HG03097 (cell line): ENCODE data around the gene KIAA0930.
"Not testable (repeated sequence)": the region's sequence is repeated elsewhere in the genome, so short reads cannot be mapped to it uniquely, and the experiment has no call there.

Experiments used
- ATAC-seq: cut with Tn5 transposase; IDR thresholded peaks from one replicate; pipeline ENCODE4 v1.9.1; 2021; ENCODE audit not compliant: unreplicated experiment, low FRiP score

KIAA0930 gene

DNA sequence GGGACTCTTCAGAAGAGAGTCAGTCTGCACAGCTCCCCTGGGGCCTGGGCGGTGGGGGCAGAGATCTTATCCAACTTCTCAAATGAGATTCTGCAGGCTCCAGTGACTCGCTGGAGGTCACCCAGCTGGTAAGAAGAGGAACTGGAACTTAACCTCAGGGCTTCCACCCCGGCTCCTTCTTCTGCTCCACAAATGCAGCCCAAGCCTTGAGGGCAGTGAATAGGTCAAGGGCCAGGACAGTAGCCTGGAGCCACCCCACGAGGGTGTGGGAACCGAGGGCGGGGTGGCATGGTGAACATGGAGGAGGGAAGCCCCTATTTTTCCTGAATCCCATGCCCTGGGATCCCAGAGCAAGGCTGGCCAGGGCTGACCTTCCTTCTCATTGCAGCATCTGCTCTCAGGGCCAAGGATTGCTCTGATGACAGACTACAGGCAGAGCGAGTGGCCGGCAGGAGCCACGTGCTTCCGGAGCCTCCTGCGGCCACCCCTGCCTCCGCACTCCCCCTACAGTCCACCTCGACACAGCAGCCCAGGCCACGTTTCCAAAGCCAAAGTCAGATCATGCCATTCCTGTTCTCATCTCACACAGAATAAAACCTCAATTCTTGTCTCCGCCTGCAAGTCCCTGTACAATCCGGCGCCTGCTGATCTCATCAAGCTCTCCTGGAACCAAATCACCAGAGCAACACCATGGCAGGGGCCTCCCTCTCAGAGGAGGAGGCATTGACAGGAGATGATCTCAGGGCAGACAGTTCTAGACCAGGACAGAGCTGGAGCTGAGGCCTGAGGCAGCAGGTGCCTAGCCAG is 23.0 kb upstream of the KIAA0930 start:
- peak; percentile 77 for ATAC-seq

DNA sequence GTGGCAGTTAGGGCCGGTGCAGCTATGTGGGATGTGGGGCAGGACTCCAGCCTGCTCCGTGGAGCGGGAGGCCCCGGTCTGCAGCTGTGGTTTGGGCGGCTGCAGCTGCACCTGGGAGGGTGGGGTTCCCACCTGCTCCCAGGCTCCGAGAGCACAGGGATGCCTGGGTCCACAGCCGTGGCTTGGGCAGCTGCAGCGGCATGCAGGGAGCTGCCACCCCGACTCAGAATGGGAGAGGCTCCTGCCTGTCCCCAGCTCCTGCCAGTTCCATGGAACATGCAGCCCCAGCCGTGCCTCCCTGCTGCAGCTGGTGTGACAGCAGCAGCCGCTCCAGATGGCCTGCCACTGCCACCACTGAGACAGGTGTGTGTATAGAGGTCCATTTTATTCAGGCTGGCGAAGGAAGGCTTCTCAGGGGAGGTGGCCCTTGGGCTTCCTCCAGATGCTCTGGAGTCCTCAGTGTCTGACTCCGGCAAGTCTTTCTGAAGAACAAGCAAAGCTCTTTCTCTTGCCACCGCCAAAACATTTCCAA is 22.3 kb upstream of the KIAA0930 start:
- ATAC-seq, result peak; percentile 10

DNA sequence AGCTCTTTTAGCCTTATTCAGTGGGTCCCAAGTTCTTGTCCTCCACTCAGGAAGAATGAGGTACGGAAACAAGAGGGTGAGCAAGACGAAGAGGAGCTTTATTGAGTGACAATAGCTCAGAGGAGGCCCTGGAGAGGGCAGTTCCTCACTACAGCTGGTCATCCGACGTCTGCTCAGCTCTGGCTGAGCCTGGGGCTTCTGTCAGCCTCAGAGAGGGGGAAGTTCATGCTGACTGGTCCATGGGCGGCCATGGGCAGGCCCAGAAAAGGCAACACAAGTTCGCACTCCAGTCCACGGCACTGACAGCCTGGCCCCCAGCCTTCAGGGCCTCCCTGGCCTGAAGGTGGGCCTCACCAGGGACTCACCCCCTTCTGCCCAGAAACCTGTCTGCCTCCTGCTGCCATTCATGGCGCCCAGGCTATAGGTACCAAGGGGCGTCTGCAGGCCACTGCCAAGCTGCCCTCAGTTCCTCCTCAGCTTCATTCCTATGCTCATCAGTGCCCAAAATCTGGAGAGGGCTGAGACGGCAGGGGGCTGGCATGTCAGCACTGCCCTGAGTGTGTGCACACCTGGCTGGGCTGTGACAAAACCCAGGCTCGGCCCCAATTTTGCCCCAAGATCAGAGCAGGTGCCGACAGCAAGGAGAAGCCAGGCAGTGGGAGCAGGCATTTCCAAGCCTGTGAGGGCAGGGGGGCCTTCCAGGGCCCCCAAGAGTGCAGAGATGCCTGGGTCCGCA is 21.7 kb upstream of the KIAA0930 start:
- no peak for ATAC-seq

GRCh38 chr22:45261407-45262088 is 20.9 kb upstream of the KIAA0930 start:
- no peak for ATAC-seq

GRCh38 chr22:45260395-45260759 is 19.7 kb upstream of the KIAA0930 start:
- ATAC-seq, result not testable (repeated sequence)

GRCh38 chr22:45259754-45260394 is 19.2 kb upstream of the KIAA0930 start:
- no peak for ATAC-seq

- not testable (repeated sequence) for ATAC-seq
Measured at GRCh38 chr22:45257941-45258340, 17.2 kb upstream of the KIAA0930 start.

DNA sequence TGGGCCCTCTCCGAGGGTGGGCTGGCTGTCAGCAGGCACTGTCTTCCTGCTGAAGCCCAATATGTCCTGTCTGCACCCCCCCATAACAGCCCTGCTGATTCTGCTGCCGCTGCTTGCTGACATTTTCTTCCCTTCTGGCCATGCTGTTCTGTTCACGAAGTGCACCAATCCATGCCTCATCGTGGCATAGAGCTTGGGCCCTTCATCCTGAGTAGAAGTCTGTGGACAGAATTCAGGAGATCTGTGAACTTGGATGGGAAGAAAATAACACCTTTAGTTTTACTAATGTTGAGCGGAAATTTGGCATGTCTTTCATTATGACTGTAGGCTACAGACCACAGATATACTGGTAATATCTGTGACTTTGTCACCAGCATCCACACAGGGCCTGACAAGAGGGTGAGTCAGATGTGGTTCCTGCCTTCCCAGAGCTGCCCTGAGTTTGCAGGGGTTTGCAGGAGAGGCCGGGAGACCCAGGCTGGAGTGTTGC is 14.1 kb upstream of the KIAA0930 start:
- peak; percentile 67 for ATAC-seq

DNA sequence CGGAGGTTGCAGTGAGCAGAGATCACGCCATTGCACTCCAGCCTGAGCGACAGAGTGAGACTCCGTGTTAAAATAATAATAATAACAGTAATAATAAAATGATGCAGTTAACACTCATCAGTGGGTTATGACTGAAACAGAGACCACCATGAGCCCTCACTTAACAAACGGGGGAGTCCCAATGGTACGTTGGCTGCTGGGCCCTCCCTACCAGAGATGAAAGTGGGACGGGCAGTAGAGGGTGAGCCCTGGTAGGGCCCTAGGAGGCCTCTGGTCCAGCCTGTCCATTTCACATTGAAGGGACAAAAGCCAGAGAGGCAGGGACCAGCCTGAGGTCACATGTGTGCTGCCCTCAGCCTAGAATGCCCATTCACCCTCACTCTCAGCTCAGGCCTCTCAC is 13.7 kb upstream of the KIAA0930 start:
- peak; percentile 16 for ATAC-seq

GRCh38 chr22:45253039-45253641 is 12.4 kb upstream of the KIAA0930 start:
- ATAC-seq, result no peak

DNA sequence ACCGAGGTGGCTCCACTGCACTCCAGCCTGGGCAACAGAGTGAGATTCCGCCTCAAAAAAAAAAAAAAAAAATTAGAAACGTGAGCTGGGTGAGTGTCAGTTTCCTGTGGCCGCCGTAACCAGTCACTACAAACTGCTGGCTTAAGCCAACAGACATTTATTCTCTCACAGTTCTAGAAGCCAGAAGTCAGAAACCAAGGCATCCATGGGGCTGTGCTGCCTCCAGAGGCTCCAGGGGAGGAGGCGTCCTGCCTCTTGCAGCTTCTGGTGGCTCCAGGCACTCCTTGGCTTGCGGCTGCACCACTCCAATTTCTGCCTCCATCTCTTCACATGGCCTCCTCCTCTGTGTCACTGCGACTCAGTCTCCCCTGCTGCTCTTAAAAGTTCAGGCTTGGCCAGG is 11.1 kb upstream of the KIAA0930 start:
- no peak for ATAC-seq

- peak; percentile 45 for ATAC-seq
Measured at GRCh38 chr22:45248832-45249561, 8.3 kb upstream of the KIAA0930 start.

DNA sequence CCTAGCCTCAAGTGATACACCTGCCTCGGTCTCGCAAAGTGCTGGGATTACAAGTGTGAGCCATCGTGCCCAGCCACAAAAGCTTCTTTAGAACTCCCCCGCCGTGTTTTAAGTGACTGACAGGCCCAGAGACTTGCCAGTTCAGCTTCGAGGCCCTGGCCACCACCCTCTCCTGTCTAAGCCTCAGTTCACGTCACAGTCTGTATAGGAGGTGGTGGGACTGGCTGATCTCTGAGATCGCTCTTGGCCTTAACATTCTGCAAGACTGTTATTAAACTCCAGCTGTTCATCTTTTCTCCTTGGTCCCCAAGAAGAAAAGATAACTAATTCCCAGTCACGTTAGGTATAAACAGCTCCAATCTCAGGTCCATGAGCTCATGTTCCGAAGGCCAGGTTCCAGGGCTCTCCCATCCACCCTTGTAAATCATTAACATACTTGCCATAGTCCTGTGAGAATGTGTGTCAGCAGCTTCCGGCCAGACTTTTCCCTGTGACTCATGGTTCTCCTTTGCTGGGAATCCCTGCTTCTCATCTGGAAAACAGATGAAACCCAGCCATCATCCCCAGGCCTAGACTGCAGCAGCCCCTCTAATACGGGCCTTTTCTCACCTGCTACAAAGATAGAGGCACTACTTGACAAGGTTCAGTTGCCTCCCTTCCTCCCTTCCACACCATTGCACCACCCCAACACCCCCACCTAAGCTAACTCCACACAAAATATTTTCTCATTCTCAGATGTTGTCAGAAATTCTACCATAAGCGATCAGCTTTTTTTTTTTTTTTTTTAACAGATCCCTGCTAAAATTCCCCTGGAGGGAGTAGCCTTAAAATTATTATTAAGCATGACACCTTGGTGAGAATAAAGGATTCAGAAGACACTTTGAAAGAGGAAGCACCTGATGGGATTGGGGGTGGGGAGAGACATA is 5.6 kb upstream of the KIAA0930 start:
- ATAC-seq, result no peak

- no peak for ATAC-seq
Measured at GRCh38 chr22:45244916-45245315, 4.2 kb upstream of the KIAA0930 start.

GRCh38 chr22:45242778-45243191 is 2.1 kb upstream of the KIAA0930 start:
- ATAC-seq, result no peak

GRCh38 chr22:45240104-45240809 is 437 bp downstream of the KIAA0930 start:
- ATAC-seq, result no peak

GRCh38 chr22:45239681-45240051 is 1.0 kb downstream of the KIAA0930 start:
- ATAC-seq, result no peak
